Mesothelial cell of epicardium (in vitro differentiated cells): ENCODE measurements around the gene PYGM. TPM values are rescaled to one million over a fixed set of nuclear protein-coding genes. Genes with fewer than 3 reads are reported as not detected.

Experiments used
- DNase-seq, 2 experiments: peaks; one replicate each; pipeline ENCODE4 v3.0.0; 2021; ENCODE audit warnings: low spot score in 2 of 2; ENCODE audit not compliant: unreplicated experiment in 2 of 2
- H3K27ac Mint-ChIP-seq: 2 replicates; pipeline ENCODE4 v1.8.0; 2021; ENCODE audit warnings: mixed read lengths
- H3K27me3 Mint-ChIP-seq: 2 replicates; pipeline ENCODE4 v1.8.0; 2021; ENCODE audit warnings: low read depth, mixed read lengths
- H3K36me3 Mint-ChIP-seq: 2 replicates; pipeline ENCODE4 v1.8.0; 2021; ENCODE audit warnings: mixed read lengths
- H3K4me1 Mint-ChIP-seq: 2 replicates; pipeline ENCODE4 v1.8.0; 2021; ENCODE audit warnings: mixed read lengths
- H3K4me3 Mint-ChIP-seq: 2 replicates; pipeline ENCODE4 v1.8.0; 2021; ENCODE audit warnings: mild to moderate bottlenecking, moderate library complexity, mixed read lengths
- H3K9me3 Mint-ChIP-seq: 2 replicates; pipeline ENCODE4 v1.8.0; 2021; ENCODE audit warnings: mixed read lengths
- CTCF ChIP-seq: fragments of 200-600 bp; sonication (generic); IDR thresholded peaks from one replicate; pipeline ENCODE4 v1.5.0; 2021; ENCODE audit warnings: antibody characterized with exemption; ENCODE audit not compliant: unreplicated experiment
- total RNA-seq: library from RNA; stranded (reverse); gene quantifications from 3 replicates; pipeline ENCODE4 v1.2.1, GENCODE V29; 2021

Gene PYGM
- total RNA-seq, 1 donor from 2014 or later: 7.6 TPM

GRCh38 chr11:64714666-64715065 lies 45.1 kb downstream of the PYGM start:
- H3K27me3 Mint-ChIP-seq: peaks cover 89% of the 10 kb centered on the region
- DNase-seq: no peak

GRCh38 chr11:64713781-64714363 lies 45.9 kb downstream of the PYGM start:
- Mint-ChIP-seq H3K27ac (no peak overlapping the region), H3K4me1 (peaks cover 7% of the 10 kb centered on the region), H3K36me3 (no peaks in the 10 kb centered on the region), H3K4me3 (no peak overlapping the region), H3K9me3 (no peaks in the 10 kb centered on the region), H3K27me3 (peaks cover 89% of the 10 kb centered on the region)
- TF ChIP-seq CTCF: no peak
- DNase-seq: no peak

More at GRCh38 chr11:64714666-64715065, 45.1 kb downstream of the PYGM start:
- Mint-ChIP-seq H3K4me3 (no peak overlapping the region), H3K4me1 (peaks cover 7% of the 10 kb centered on the region), H3K36me3 (no peaks in the 10 kb centered on the region), H3K27ac (no peak overlapping the region), H3K9me3 (no peaks in the 10 kb centered on the region)
- no peak for TF ChIP-seq CTCF

- peak; percentile 69 to 78 for DNase-seq
- peaks cover 87% of the 10 kb centered on the region for H3K27me3 Mint-ChIP-seq
- H3K4me3 Mint-ChIP-seq: no peak overlapping the region
- H3K36me3 Mint-ChIP-seq: no peaks in the 10 kb centered on the region
- peaks cover 7% of the 10 kb centered on the region for H3K4me1 Mint-ChIP-seq
- TF ChIP-seq CTCF: no peak
- H3K27ac Mint-ChIP-seq: no peak overlapping the region
- H3K9me3 Mint-ChIP-seq: no peaks in the 10 kb centered on the region
Observed at GRCh38 chr11:64713016-64713707, 46.6 kb downstream of the PYGM start.

- Mint-ChIP-seq H3K27me3 (peaks cover 87% of the 10 kb centered on the region), H3K9me3 (no peaks in the 10 kb centered on the region), H3K36me3 (no peaks in the 10 kb centered on the region), H3K4me1 (peaks cover 7% of the 10 kb centered on the region), H3K4me3 (no peak overlapping the region), H3K27ac (no peak overlapping the region)
- DNase-seq: no peak
- no peak for TF ChIP-seq CTCF
Observed at GRCh38 chr11:64712430-64713015, 47.3 kb downstream of the PYGM start.

GRCh38 chr11:64711956-64712362 lies 47.8 kb downstream of the PYGM start:
- H3K4me3 Mint-ChIP-seq: no peak overlapping the region
- no peaks in the 10 kb centered on the region for H3K9me3 Mint-ChIP-seq
- H3K36me3 Mint-ChIP-seq: no peaks in the 10 kb centered on the region
- DNase-seq: no peak
- no peak overlapping the region for H3K27ac Mint-ChIP-seq
- peaks cover 7% of the 10 kb centered on the region for H3K4me1 Mint-ChIP-seq
- TF ChIP-seq CTCF: no peak
- peaks cover 83% of the 10 kb centered on the region for H3K27me3 Mint-ChIP-seq
